Activated CD4-positive, alpha-beta T cell treated with anti-CD3 and anti-CD28 coated beads for 4 hours (primary cell): ENCODE measurements around the gene ZNF142.

Experiments
- DNase-seq, 2 donors: peaks; one replicate each; pipeline ENCODE4 v3.0.0-alpha.2; 2020

Gene ZNF142, protein sequence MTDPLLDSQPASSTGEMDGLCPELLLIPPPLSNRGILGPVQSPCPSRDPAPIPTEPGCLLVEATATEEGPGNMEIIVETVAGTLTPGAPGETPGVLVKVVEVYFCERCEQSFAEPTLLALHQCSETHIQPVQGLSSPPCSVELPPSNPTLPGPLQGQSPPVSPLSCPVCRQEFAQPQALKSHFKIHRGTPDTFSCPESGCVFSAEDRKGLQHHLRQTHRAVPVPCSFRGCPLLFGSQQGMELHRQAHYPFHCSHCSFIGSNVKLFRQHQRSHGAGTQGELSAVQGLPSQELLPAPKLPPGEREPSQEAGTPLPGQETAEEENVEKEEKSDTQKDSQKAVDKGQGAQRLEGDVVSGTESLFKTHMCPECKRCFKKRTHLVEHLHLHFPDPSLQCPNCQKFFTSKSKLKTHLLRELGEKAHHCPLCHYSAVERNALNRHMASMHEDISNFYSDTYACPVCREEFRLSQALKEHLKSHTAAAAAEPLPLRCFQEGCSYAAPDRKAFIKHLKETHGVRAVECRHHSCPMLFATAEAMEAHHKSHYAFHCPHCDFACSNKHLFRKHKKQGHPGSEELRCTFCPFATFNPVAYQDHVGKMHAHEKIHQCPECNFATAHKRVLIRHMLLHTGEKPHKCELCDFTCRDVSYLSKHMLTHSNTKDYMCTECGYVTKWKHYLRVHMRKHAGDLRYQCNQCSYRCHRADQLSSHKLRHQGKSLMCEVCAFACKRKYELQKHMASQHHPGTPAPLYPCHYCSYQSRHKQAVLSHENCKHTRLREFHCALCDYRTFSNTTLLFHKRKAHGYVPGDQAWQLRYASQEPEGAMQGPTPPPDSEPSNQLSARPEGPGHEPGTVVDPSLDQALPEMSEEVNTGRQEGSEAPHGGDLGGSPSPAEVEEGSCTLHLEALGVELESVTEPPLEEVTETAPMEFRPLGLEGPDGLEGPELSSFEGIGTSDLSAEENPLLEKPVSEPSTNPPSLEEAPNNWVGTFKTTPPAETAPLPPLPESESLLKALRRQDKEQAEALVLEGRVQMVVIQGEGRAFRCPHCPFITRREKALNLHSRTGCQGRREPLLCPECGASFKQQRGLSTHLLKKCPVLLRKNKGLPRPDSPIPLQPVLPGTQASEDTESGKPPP (N-terminal part only)

DNA sequence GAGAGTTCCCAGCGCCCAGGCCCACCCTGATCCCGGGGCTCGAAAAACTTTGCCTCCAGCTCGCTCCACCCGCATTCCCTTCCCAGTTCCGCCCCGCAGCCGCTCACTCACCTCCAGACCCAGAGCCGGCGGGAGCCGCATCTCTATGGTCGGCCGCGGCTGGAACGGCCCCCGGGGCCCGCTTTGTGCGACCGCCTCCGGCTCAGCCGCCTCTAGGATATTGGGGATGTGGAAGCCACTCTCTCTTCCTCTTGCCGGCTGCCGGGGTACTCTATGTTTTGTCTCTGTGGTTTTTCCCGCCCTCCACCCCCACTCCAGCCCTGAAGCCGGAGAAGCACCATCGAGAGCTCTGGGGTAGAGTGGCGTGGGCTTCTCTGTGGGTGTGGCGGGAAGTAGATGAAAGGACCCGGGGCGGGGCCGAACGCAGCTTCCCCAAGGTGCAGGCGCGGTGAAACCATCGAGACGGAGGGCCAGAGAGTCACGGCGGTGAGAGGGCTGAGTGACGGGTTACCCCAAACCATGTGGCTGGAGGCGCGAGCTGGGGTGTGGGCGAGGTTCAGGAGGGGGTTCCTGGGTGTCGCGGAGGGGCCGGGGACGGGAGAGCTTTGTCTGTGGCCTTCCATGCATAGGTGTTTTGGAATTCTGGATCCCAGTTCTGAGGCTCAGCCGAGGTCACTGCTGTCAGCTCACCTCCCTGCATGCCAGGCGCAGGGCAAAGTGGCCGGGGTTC, at the start of gene ZNF142, which contains the start of gene BCS1L:
ZNF142 (minus strand) TSS at position 366 of the 730 bp plus-strand sequence. CDS start 3,194 bp downstream, outside the sequence.
BCS1L (plus strand) TSS at position 426 of the 730 bp plus-strand sequence. CDS start 1,305 bp downstream, outside the sequence.
- DNase-seq, result peak; percentile 94 to 95

DNA sequence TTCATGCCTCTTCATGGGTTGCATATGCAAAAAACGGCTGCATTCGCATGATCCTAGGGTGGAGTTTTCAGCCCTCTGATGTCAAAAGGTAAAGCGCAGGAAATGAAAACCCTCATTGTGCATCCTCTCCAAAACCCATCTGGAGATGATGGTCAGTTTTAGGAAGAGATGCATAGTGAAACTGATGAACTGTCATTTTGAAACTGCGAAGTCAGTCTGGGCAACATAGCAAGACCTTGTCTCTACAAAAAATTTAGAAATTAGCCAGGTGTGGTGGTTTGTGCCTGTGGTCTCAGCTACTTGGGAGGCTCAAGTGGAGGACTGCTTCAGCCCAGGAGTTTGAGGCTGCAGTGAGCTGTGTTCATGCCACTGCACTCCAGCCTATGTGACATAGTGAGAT, 48.7 kb upstream of the ZNF142 start:
- DNase-seq, result no peak

- DNase-seq, result no peak
Measured at GRCh38 chr2:218703341-218703740, 43.9 kb upstream of the ZNF142 start.

GRCh38 chr2:218701806-218702205, 42.4 kb upstream of the ZNF142 start:
- DNase-seq, result no peak

- DNase-seq, result no peak
Measured at GRCh38 chr2:218698885-218699284, 39.5 kb upstream of the ZNF142 start.

DNA sequence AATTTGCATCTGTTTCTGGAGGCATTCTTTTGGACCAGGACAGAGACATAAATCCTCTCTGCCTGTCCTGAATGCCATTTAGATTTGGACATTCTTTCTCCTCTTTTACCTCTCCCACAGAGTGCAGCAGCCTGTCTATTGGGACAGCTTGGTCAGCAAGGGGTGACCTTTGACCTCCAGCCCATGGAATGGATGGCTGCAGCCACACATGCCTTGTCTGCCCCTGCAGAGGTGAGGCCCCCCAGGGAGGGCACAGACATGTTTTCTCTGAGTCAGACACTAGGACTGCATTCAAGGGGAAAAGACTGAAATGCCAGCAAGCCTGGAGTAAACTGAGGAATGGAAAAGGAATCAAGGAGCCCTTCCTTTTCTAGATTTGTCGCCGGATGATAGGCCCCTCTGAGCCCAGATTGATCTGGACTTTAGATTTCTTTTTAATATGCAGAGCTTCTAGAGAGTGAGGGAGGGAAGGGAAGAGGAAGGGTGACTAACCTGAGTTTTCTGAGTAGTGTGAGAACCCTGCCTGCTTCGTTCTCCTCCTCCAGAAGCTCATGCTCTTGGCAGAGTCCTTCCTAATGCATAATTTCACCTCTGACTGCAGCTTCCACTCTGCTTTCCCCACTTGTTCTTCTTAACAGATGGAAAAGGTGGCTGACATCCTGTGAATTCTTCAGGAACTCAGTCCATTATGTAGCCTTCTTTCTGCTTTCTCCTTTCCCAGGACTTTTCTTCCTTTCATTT, 35.2 kb upstream of the ZNF142 start:
- DNase-seq, result no peak

DNA sequence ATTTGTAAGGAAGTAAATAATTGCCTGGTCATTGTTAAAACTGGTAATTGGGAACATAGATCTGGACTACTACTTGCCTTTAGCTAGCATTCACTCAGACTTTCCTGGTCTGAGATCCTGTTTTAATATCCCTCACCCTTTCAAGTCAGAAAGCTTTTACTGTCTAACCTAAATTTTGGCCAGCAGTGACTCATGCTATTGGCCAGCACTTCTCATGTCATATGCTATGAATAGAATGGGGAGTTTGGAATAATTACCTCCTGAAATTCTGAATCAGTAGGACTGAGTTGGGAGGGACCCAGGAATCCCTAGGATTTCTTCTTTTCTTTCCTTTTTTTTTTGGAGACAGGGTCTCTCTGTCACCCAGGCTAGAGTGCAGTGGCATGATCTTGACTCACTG, 31.8 kb upstream of the ZNF142 start:
- DNase-seq, result no peak

DNA sequence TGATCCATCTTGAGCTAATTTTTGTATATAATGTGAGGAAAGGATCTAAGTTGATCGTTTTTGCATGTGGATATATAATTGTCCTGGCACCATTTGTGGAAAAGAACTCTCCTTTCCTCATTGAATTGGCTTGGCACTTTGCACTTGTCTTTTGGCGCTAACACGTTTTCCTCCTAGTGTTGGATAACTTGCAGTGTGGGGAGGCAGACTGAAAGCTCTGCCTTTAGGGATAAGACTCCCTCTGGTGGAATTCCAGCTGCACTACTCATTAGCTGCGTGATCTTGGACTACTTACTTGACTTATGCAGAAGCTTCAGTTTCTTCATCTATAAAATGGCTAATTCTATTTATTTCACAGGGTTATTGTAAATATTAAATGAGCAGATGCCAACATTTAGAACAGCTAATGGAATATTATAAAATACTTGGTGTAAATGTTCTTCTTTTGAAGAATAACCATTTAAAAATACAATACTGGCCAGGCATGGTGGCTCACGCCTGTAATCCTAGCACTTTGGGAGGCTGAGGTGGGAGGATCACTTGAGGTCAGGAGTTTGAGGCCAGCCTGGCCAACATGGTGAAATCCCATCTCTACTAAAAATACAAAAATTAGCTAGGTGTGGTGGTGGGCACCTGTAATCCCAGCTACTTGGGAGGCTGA, 28.1 kb upstream of the ZNF142 start:
- DNase-seq, result peak; percentile 15 to 41

GRCh38 chr2:218680061-218680460, 20.6 kb upstream of the ZNF142 start:
- DNase-seq, result no peak

DNA sequence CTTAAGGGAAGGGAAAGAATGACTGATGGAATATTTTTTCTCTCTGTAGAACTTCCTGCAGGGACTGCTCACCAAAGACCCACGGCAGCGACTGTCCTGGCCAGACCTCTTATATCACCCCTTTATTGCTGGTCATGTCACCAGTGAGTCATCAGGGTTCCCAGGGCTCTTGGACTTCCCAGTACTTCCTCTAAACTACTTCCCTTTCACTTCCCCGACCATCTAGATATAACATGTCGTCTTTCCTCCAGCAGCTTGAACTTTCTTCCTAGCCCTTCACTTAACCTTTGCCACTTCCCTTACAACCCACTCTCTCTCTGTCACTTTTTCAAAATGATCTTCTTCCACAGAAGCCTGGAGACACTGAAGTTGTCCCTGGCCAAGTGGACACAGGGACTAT, 19.7 kb upstream of the ZNF142 start:
- no peak for DNase-seq

- peak; percentile 75 to 76 for DNase-seq
Measured at GRCh38 chr2:218671654-218672566, 12.5 kb upstream of the ZNF142 start, which contains the start of the genes RNF25 and STK36. TSS of gene RNF25 (minus strand) at chr2:218672002. CDS start at chr2:218671970, 32 bp downstream. TSS of gene STK36 (plus strand) at chr2:218672086. CDS start at chr2:218672830, 744 bp downstream.

GRCh38 chr2:218671097-218671653, 11.8 kb upstream of the ZNF142 start:
- no peak for DNase-seq

GRCh38 chr2:218664653-218665052, 5.2 kb upstream of the ZNF142 start:
- no peak for DNase-seq

DNA sequence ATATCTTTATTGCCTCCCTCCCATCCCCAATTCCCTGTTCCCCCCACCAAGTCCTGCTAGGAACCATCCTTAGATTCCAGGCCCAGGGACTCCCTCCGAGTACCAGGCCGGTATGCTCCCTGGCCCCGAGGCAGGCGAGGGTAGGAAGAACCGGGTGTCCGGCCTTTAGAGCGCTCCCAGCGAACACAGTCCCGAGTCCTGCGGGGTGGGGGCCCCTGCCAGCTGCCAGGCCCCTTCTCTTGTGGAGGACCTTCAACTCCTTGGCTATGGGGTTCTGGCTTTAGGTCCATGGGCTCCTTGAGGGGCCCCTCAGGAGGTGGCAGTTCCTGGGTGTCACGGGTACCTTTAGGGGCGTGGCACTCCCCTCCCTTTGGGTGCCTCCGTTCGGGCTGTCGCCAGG, 4.5 kb upstream of the ZNF142 start:
- no peak for DNase-seq

- DNase-seq, result no peak
Measured at GRCh38 chr2:218662827-218663226, 3.4 kb upstream of the ZNF142 start.

DNA sequence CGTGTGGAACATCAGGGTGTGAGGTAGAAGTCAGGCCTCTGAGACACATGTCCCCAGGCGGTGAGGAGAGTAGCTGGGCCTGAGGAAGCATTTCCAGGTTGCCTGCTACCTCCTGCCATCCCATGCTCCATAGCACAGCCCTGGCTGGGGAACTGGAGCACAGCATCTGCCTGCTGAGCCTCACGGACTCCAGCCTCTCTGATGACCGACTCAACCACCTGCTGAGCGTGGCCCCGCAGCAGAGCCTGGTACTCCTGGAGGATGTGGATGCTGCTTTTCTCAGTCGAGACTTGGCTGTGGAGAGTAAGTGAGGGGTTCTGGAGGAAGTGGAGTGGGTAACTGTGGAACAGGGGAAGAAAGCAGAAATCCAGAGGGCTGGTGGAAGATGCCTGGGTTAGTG, 3.0 kb upstream of the ZNF142 start:
- DNase-seq, result no peak

DNA sequence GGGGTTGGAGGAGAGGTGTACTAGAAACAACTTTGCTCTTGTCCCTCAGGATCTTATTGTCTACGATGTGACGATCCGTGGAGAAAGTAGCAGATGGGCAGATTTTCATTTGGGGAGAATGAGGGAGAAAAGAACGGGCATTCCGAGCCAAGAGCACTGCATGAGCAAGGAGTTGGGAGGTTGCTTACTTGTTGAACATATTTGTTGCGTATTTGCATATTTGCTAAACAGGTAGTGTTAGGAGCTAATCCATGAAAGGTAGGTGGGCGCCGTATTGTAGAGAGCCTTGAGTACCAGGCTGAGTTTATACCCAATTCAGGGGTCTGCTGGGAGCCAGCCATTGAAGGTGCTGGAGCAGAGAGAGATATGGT, 550 bp upstream of the ZNF142 start:
- DNase-seq, result no peak

DNA sequence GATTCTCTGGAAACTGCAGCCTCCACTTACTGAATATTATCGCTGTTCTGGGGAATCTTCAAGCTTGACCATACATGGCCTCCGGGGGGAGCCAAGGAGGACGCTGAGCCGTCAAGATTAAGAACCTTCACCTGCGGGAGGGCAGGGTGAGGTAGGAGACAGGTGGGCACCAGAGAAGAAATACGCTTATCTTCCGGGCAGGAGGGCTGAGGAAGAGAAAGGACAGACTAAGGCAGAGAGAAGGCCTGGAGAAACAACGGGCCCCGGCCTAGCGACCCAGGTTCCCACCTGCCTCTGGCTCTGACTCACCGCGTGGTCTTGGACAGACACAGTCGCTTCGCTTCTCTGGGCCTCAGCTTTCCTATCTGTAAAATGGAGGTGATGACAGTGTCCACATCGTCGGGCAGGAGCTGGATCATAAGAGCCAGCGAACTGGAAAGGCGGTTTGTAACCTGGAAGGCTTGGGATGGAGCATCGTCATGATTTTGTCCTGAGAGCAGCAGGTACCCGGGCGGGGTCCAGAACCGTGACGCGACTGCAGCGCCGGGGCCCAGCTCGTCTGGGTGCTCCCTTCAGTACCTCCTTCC, 659 bp downstream of the ZNF142 start:
- DNase-seq, result peak; percentile 42 to 43

- no peak for DNase-seq
Measured at GRCh38 chr2:218655751-218656150, 3.7 kb downstream of the ZNF142 start.
